ENCODE data around the gene LYST. TPM values are rescaled to one million over a fixed set of nuclear protein-coding genes. Genes with fewer than 3 reads are reported as not detected.

Gene LYST
- total RNA-seq, 1 donor from 2014 or later, result 16.4 TPM

DNA sequence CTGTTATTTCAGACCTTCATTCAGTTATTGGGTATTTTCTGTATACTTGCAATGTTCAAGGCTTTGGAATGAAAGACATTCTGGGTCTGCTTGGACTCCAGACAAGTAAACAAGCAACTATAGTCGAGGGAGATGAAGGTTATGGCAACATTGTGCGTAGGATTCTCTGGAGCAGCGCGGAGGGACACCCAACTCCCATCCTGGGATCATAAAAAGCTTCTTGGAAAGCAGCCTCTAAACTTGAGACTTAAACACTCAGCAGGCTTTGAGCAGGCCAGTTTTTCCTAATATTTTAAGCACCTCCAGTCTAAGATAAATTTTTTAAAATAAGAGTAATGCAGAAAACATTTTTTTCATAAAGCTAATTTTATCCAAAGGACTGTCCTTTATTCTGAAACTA, 7.6 kb upstream of the LYST start:
- TF ChIP-seq, protein P1, sequence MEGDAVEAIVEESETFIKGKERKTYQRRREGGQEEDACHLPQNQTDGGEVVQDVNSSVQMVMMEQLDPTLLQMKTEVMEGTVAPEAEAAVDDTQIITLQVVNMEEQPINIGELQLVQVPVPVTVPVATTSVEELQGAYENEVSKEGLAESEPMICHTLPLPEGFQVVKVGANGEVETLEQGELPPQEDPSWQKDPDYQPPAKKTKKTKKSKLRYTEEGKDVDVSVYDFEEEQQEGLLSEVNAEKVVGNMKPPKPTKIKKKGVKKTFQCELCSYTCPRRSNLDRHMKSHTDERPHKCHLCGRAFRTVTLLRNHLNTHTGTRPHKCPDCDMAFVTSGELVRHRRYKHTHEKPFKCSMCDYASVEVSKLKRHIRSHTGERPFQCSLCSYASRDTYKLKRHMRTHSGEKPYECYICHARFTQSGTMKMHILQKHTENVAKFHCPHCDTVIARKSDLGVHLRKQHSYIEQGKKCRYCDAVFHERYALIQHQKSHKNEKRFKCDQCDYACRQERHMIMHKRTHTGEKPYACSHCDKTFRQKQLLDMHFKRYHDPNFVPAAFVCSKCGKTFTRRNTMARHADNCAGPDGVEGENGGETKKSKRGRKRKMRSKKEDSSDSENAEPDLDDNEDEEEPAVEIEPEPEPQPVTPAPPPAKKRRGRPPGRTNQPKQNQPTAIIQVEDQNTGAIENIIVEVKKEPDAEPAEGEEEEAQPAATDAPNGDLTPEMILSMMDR (IDR thresholded peaks at IDR 0.05), result no peak
- Mint-ChIP-seq H3K4me1 (ENCODE audit: low read depth) (peaks cover 4% of the 10 kb centered on the region), H3K4me3 (ENCODE audit: unreplicated experiment) (no peak overlapping the region), H3K9me3 (ENCODE audit: low read depth) (no peaks in the 10 kb centered on the region), H3K27ac (ENCODE audit: unreplicated experiment) (no peak overlapping the region), H3K27me3 (ENCODE audit: low read depth) (no peaks in the 10 kb centered on the region), H3K36me3 (ENCODE audit: low read depth) (no peaks in the 10 kb centered on the region)
- DNase-seq (ENCODE audit: low spot score), result no peak

DNA sequence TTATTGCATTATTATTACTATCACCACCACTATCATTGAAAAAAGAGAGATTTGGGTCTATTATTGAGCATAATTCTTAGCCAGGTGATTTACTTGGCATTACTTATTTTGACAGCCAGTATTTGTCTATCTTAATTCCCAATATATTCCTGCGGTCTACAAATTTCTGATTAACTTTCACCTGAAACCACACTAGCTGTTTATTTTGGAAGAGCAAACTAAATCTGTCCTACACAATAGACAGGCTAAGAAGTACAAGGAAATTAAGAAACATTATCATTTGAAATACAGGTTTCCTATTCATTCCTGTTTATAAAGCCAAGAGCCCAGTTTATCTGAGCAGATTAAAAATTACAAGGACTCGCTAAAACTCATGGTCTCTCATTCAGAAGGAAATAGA, 6.9 kb upstream of the LYST start:
- H3K4me1 Mint-ChIP-seq (ENCODE audit: low read depth), result peaks cover 4% of the 10 kb centered on the region
- TF ChIP-seq, protein P1 (IDR thresholded peaks at IDR 0.05), result no peak
- H3K27ac Mint-ChIP-seq (ENCODE audit: unreplicated experiment), result no peak overlapping the region
- H3K9me3 Mint-ChIP-seq (ENCODE audit: low read depth), result no peaks in the 10 kb centered on the region
- H3K36me3 Mint-ChIP-seq (ENCODE audit: low read depth), result no peaks in the 10 kb centered on the region
- DNase-seq (ENCODE audit: low spot score), result no peak
- no peak overlapping the region for H3K4me3 Mint-ChIP-seq (ENCODE audit: unreplicated experiment)
- no peaks in the 10 kb centered on the region for H3K27me3 Mint-ChIP-seq (ENCODE audit: low read depth)

DNA sequence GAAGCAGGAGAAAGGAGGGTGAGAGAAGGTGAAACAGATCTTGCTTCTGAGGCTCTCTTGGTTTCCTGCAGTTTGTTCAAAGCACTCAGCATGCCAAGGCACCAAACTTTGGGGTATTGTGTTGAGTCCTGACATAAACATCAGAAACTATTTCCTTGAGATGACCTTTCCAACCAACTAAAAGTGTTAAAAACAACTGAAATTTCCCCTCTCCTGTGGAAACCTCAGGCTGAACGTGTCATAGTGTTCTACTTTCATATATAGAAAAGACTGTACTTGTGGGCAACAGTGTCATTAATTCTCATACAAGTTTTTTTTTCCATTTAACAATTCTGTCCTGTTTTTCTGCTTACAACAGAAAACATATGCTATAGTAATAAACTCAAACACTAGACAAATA, 6.3 kb upstream of the LYST start:
- no peaks in the 10 kb centered on the region for H3K36me3 Mint-ChIP-seq (ENCODE audit: low read depth)
- DNase-seq (ENCODE audit: low spot score), result no peak
- TF ChIP-seq, protein P1 (IDR thresholded peaks at IDR 0.05), result no peak
- no peak overlapping the region for H3K4me3 Mint-ChIP-seq (ENCODE audit: unreplicated experiment)
- H3K9me3 Mint-ChIP-seq (ENCODE audit: low read depth), result no peaks in the 10 kb centered on the region
- no peak overlapping the region for H3K27ac Mint-ChIP-seq (ENCODE audit: unreplicated experiment)
- peaks cover 4% of the 10 kb centered on the region for H3K4me1 Mint-ChIP-seq (ENCODE audit: low read depth)
- no peaks in the 10 kb centered on the region for H3K27me3 Mint-ChIP-seq (ENCODE audit: low read depth)

DNA sequence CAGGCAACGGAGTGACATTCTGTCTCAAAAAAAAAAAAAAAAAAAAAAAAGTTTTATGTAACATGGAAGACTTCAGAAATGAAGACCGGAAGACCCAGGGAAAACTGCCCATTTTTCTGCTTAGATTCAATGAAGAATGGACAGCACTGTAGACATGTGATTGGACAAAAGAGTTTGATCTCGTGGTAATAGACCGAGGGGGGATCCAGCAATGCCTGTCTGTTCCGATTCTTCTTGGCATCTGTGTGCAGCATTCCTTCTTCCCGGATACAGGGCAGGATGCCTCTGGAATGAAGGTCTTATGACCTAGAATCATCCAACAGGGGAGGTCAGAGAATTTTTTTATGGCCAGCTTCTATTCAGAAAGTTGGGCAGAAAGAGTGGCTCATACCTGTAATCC, 5.6 kb upstream of the LYST start:
- Mint-ChIP-seq H3K4me3 (ENCODE audit: unreplicated experiment) (no peak overlapping the region), H3K36me3 (ENCODE audit: low read depth) (no peaks in the 10 kb centered on the region), H3K27ac (ENCODE audit: unreplicated experiment) (no peak overlapping the region), H3K9me3 (ENCODE audit: low read depth) (no peaks in the 10 kb centered on the region), H3K4me1 (ENCODE audit: low read depth) (peaks cover 10% of the 10 kb centered on the region), H3K27me3 (ENCODE audit: low read depth) (no peaks in the 10 kb centered on the region)
- TF ChIP-seq, protein P1 (IDR thresholded peaks at IDR 0.05), result no peak
- DNase-seq (ENCODE audit: low spot score), result no peak

DNA sequence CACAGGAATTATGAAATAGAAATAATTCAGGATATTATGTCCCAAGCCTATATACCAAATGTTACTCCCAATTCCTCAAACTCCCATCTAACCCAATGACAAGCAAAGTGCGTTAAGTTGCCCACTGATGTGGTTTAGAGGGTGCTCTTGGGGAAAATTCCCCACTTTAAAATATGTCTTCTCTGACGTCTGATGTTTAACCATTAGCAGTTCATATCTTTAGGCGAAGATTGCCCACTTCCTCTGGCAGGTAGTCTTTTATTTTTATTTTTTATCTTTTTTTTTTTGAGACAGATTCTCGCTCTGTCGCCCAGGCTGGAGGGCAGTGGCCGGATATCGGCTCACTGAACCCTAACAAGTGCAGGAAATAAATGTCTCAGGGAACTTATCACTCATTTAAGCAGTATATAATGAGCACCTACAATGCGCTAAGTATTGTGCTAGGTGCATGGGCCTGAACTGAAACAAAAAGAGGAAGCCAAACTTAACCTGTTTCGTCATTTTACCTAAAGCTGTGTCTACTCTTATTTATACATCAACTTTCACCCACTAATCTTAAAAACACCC, 1.3 kb upstream of the LYST start:
- no peak overlapping the region for H3K4me3 Mint-ChIP-seq (ENCODE audit: unreplicated experiment)
- H3K9me3 Mint-ChIP-seq (ENCODE audit: low read depth), result no peaks in the 10 kb centered on the region
- H3K36me3 Mint-ChIP-seq (ENCODE audit: low read depth), result no peaks in the 10 kb centered on the region
- no peaks in the 10 kb centered on the region for H3K27me3 Mint-ChIP-seq (ENCODE audit: low read depth)
- H3K4me1 Mint-ChIP-seq (ENCODE audit: low read depth), result peaks cover 28% of the 10 kb centered on the region
- TF ChIP-seq, protein P1 (IDR thresholded peaks at IDR 0.05), result no peak
- H3K27ac Mint-ChIP-seq (ENCODE audit: unreplicated experiment), result no peak overlapping the region
- no peak for DNase-seq (ENCODE audit: low spot score)
